Spleen (tissue), 7 donors: ENCODE measurements around the gene ISG20.

Source experiments
- POLR2A ChIP-seq, 3 donors: fragments of 450-650 bp; IDR thresholded peaks; one replicate each; pipeline ENCODE4 v1.5.1; 2017; ENCODE audit warnings: antibody characterized with exemption in 3 of 3, mild to moderate bottlenecking in 1 of 3
- TF ChIP-seq, protein P1 (sequence below), 11 experiments: fragments of 200-600 bp in 7 of 11; fragments of 450-650 bp in 4 of 11; sonication (generic) in 4 of 11; IDR thresholded peaks in 8 of 11; conservative IDR thresholded peaks in 3 of 11; 1 replicate in 7 of 11; 2 replicates in 4 of 11; pipeline versions ENCODE4 v1.4.0 to v1.8.0; 2016 to 2021; ENCODE audit warnings: antibody characterized with exemption in 11 of 11, inconsistent platforms in 4 of 11, mild to moderate bottlenecking in 1 of 11
- donor health status: DM: no; HTN: no; CAD: no; lungs with moderate emphysema.
- donor health status: DM: no; HTN: no; CAD: no.
- donor health status: DM: no; HTN: no; CAD: no.

DNA sequence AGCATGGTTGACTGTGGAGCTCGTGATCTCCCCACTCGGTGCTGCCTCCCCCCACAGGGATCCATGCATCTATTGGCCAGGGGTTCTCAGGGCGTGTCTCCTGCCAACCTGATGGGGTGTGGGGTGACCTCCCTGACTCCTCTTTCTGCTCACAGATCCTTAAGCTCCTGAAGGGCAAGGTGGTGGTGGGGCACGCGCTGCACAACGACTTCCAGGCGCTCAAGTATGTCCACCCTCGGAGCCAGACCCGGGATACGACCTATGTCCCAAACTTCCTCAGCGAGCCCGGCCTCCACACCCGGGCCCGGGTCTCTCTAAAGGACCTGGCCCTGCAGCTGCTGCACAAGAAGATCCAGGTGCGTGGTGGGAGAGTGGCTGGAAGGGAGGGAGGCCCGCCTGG lies 9.7 kb upstream of the ISG20 start:
- TF ChIP-seq, protein P1, sequence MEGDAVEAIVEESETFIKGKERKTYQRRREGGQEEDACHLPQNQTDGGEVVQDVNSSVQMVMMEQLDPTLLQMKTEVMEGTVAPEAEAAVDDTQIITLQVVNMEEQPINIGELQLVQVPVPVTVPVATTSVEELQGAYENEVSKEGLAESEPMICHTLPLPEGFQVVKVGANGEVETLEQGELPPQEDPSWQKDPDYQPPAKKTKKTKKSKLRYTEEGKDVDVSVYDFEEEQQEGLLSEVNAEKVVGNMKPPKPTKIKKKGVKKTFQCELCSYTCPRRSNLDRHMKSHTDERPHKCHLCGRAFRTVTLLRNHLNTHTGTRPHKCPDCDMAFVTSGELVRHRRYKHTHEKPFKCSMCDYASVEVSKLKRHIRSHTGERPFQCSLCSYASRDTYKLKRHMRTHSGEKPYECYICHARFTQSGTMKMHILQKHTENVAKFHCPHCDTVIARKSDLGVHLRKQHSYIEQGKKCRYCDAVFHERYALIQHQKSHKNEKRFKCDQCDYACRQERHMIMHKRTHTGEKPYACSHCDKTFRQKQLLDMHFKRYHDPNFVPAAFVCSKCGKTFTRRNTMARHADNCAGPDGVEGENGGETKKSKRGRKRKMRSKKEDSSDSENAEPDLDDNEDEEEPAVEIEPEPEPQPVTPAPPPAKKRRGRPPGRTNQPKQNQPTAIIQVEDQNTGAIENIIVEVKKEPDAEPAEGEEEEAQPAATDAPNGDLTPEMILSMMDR (IDR thresholded peaks at IDR 0.05 in 8 of 11, conservative IDR thresholded peaks at IDR 0.05 in 3 of 11): no peak
- no peak for TF ChIP-seq POLR2A (IDR thresholded peaks at IDR 0.05)
